ENCODE results near the gene NREP.
A peak's percentile ranks its signal among the peaks of the same experiment; 100 is the strongest.

Gene NREP

GRCh38 chr5:111756581-111757354, at the start of gene NREP:
Gene NREP, minus strand, starts transcription at chr5:111757194. Its CDS starts 1,422 bp downstream, at chr5:111755772.
- H3K4me1 Mint-ChIP-seq = peaks cover 13% of the 10 kb centered on the region
- H3K9me3 Mint-ChIP-seq = no peaks in the 10 kb centered on the region
- peaks cover 12% of the 10 kb centered on the region for H3K27me3 Mint-ChIP-seq
- peak within 1 kb of the TSS; percentile 88 for H3K4me3 Mint-ChIP-seq
- H3K36me3 Mint-ChIP-seq = peaks cover 2% of the 10 kb centered on the region
- H3K27ac Mint-ChIP-seq = peak within 1 kb of the TSS; percentile 78

- Mint-ChIP-seq H3K4me1 (no peaks in the 10 kb centered on the region), H3K27ac (no peak overlapping the region), H3K4me3 (no peak overlapping the region), H3K27me3 (peaks cover 2% of the 10 kb centered on the region), H3K9me3 (no peaks in the 10 kb centered on the region), H3K36me3 (no peaks in the 10 kb centered on the region)
Observed at GRCh38 chr5:111806753-111807152, 49.8 kb upstream of the NREP start.

GRCh38 chr5:111806156-111806555, 49.2 kb upstream of the NREP start:
- no peaks in the 10 kb centered on the region for H3K36me3 Mint-ChIP-seq
- H3K27me3 Mint-ChIP-seq = peaks cover 2% of the 10 kb centered on the region
- no peaks in the 10 kb centered on the region for H3K4me1 Mint-ChIP-seq
- no peaks in the 10 kb centered on the region for H3K9me3 Mint-ChIP-seq
- no peak overlapping the region for H3K27ac Mint-ChIP-seq
- H3K4me3 Mint-ChIP-seq = no peak overlapping the region

GRCh38 chr5:111805071-111805470, 48.1 kb upstream of the NREP start:
- Mint-ChIP-seq H3K4me1 (no peaks in the 10 kb centered on the region), H3K9me3 (no peaks in the 10 kb centered on the region), H3K36me3 (no peaks in the 10 kb centered on the region), H3K4me3 (no peak overlapping the region), H3K27ac (no peak overlapping the region), H3K27me3 (peaks cover 2% of the 10 kb centered on the region)

- Mint-ChIP-seq H3K9me3 (peaks cover 5% of the 10 kb centered on the region), H3K36me3 (no peaks in the 10 kb centered on the region), H3K4me1 (no peaks in the 10 kb centered on the region), H3K4me3 (no peak overlapping the region), H3K27me3 (peaks cover 2% of the 10 kb centered on the region), H3K27ac (no peak overlapping the region)
Observed at GRCh38 chr5:111800351-111800750, 43.4 kb upstream of the NREP start.

- Mint-ChIP-seq H3K36me3 (no peaks in the 10 kb centered on the region), H3K4me1 (no peaks in the 10 kb centered on the region), H3K27ac (no peak overlapping the region), H3K9me3 (peaks cover 5% of the 10 kb centered on the region), H3K27me3 (no peaks in the 10 kb centered on the region), H3K4me3 (no peak overlapping the region)
Observed at GRCh38 chr5:111795142-111795541, 38.1 kb upstream of the NREP start.

GRCh38 chr5:111792471-111793058, 35.6 kb upstream of the NREP start:
- Mint-ChIP-seq H3K4me1 (no peaks in the 10 kb centered on the region), H3K4me3 (no peak overlapping the region), H3K27me3 (peaks cover 2% of the 10 kb centered on the region), H3K36me3 (no peaks in the 10 kb centered on the region), H3K9me3 (peaks cover 5% of the 10 kb centered on the region), H3K27ac (no peak overlapping the region)

- no peaks in the 10 kb centered on the region for H3K4me1 Mint-ChIP-seq
- no peak overlapping the region for H3K4me3 Mint-ChIP-seq
- no peaks in the 10 kb centered on the region for H3K9me3 Mint-ChIP-seq
- no peak overlapping the region for H3K27ac Mint-ChIP-seq
- H3K36me3 Mint-ChIP-seq = no peaks in the 10 kb centered on the region
- H3K27me3 Mint-ChIP-seq = peaks cover 5% of the 10 kb centered on the region
Observed at GRCh38 chr5:111790295-111790694, 33.3 kb upstream of the NREP start.

- Mint-ChIP-seq H3K27ac (no peak overlapping the region), H3K9me3 (no peaks in the 10 kb centered on the region), H3K36me3 (no peaks in the 10 kb centered on the region), H3K4me1 (no peaks in the 10 kb centered on the region), H3K4me3 (no peak overlapping the region), H3K27me3 (peaks cover 5% of the 10 kb centered on the region)
Observed at GRCh38 chr5:111787006-111787405, 30.0 kb upstream of the NREP start.

GRCh38 chr5:111784491-111785181, 27.6 kb upstream of the NREP start:
- Mint-ChIP-seq H3K9me3 (no peaks in the 10 kb centered on the region), H3K36me3 (no peaks in the 10 kb centered on the region), H3K4me3 (no peak overlapping the region), H3K27me3 (peaks cover 6% of the 10 kb centered on the region), H3K4me1 (no peaks in the 10 kb centered on the region), H3K27ac (no peak overlapping the region)

- H3K27ac Mint-ChIP-seq = no peak overlapping the region
- no peaks in the 10 kb centered on the region for H3K36me3 Mint-ChIP-seq
- H3K27me3 Mint-ChIP-seq = peaks cover 6% of the 10 kb centered on the region
- no peaks in the 10 kb centered on the region for H3K9me3 Mint-ChIP-seq
- no peak overlapping the region for H3K4me3 Mint-ChIP-seq
- no peaks in the 10 kb centered on the region for H3K4me1 Mint-ChIP-seq
Observed at GRCh38 chr5:111783537-111783936, 26.5 kb upstream of the NREP start.

- H3K4me1 Mint-ChIP-seq = no peaks in the 10 kb centered on the region
- H3K27me3 Mint-ChIP-seq = peaks cover 4% of the 10 kb centered on the region
- H3K9me3 Mint-ChIP-seq = no peaks in the 10 kb centered on the region
- H3K36me3 Mint-ChIP-seq = no peaks in the 10 kb centered on the region
- no peak overlapping the region for H3K4me3 Mint-ChIP-seq
- no peak overlapping the region for H3K27ac Mint-ChIP-seq
Observed at GRCh38 chr5:111782216-111782615, 25.2 kb upstream of the NREP start.

GRCh38 chr5:111781200-111781599, 24.2 kb upstream of the NREP start:
- H3K9me3 Mint-ChIP-seq = no peaks in the 10 kb centered on the region
- H3K36me3 Mint-ChIP-seq = no peaks in the 10 kb centered on the region
- H3K4me3 Mint-ChIP-seq = no peak overlapping the region
- H3K27ac Mint-ChIP-seq = no peak overlapping the region
- H3K4me1 Mint-ChIP-seq = no peaks in the 10 kb centered on the region
- H3K27me3 Mint-ChIP-seq = peaks cover 7% of the 10 kb centered on the region

- Mint-ChIP-seq H3K36me3 (no peaks in the 10 kb centered on the region), H3K9me3 (no peaks in the 10 kb centered on the region), H3K4me3 (no peak overlapping the region), H3K4me1 (no peaks in the 10 kb centered on the region), H3K27me3 (peaks cover 4% of the 10 kb centered on the region), H3K27ac (no peak overlapping the region)
Observed at GRCh38 chr5:111779922-111780292, 22.9 kb upstream of the NREP start.

- Mint-ChIP-seq H3K27me3 (peaks cover 4% of the 10 kb centered on the region), H3K9me3 (no peaks in the 10 kb centered on the region), H3K4me1 (no peaks in the 10 kb centered on the region), H3K27ac (no peak overlapping the region), H3K4me3 (no peak overlapping the region), H3K36me3 (no peaks in the 10 kb centered on the region)
Observed at GRCh38 chr5:111779260-111779921, 22.4 kb upstream of the NREP start.

Data from activated naive CD4-positive, alpha-beta T cell treated with anti-CD3 and anti-CD28 coated beads, Interleukin-2, amount 50 U/mL, for 24 hours (primary cell).